Suprapubic skin (tissue), 4 donors: ENCODE measurements around the gene MYCBP. TPM values are rescaled to one million over a fixed set of nuclear protein-coding genes. Genes with fewer than 3 reads are reported as not detected.

Experiments
- DNase-seq, 2 donors: peaks; one replicate each; pipeline ENCODE4 v3.0.0-alpha.2; 2019; ENCODE audit warnings: low spot score in 2 of 2
- H3K27ac ChIP-seq: fragments of 200-600 bp; sonication (generic); one replicate; pipeline ENCODE4 v1.5.1; 2019
- H3K27me3 ChIP-seq: fragments of 200-600 bp; sonication (generic); one replicate; pipeline ENCODE4 v1.5.1; 2019
- H3K36me3 ChIP-seq: fragments of 200-600 bp; sonication (generic); one replicate; pipeline ENCODE4 v1.5.1; 2019
- H3K4me1 ChIP-seq: fragments of 200-600 bp; sonication (generic); one replicate; pipeline ENCODE4 v1.5.1; 2019
- H3K4me3 ChIP-seq: fragments of 200-600 bp; sonication (generic); one replicate; pipeline ENCODE4 v1.5.1; 2019; ENCODE audit warnings: mild to moderate bottlenecking
- H3K9me3 ChIP-seq: fragments of 200-600 bp; sonication (generic); one replicate; pipeline ENCODE4 v1.5.1; 2019
- CTCF ChIP-seq, 2 donors: fragments of 200-600 bp in 1 of 2; fragments of 450-650 bp in 1 of 2; sonication (generic) in 1 of 2; IDR thresholded peaks; one replicate each; pipeline ENCODE4 v1.5.1; 2016 to 2019; ENCODE audit warnings: antibody characterized with exemption in 2 of 2, mild to moderate bottlenecking in 1 of 2, moderate library complexity in 1 of 2
- EP300 ChIP-seq: sonication (generic); formaldehyde crosslinking; IDR thresholded peaks from one replicate; pipeline ENCODE4 v1.6.1; 2017; ENCODE audit warnings: antibody characterized with exemption
- POLR2A ChIP-seq, 2 donors: fragments of 450-650 bp; IDR thresholded peaks; one replicate each; pipeline ENCODE4 v1.6.1; 2017; ENCODE audit warnings: antibody characterized with exemption in 2 of 2, mild to moderate bottlenecking in 2 of 2, moderate library complexity in 2 of 2
- POLR2AphosphoS5 ChIP-seq, 3 donors: sonication (generic); formaldehyde crosslinking; IDR thresholded peaks; one replicate each; pipeline ENCODE4 v1.6.1; 2017; ENCODE audit warnings: antibody characterized with exemption in 3 of 3
- WGBS: methylation state at CpG from one replicate; pipeline ENCODE4 v1.1.5; 2018; 5-methylcytosine and 5-hydroxymethylcytosine counted together
- total RNA-seq, 4 donors: library from RNA; depleted of rRNA; stranded (reverse); fragments of >200 nt; gene quantifications; one replicate each; pipeline ENCODE4 v1.1.0, GENCODE V29; 2016

MYCBP gene
- total RNA-seq, 4 donors from 2014 or later = 6.9 to 21.2 (median 19.7) TPM

GRCh38 chr1:38812981-38813380 is 60.2 kb downstream of the MYCBP start:
- Histone ChIP-seq H3K9me3 (no peaks in the 10 kb centered on the region), H3K4me1 (peaks cover 12% of the 10 kb centered on the region), H3K27ac (no peak overlapping the region), H3K27me3 (peaks cover 69% of the 10 kb centered on the region), H3K36me3 (no peaks in the 10 kb centered on the region), H3K4me3 (no peak overlapping the region)
- WGBS = 70% methylated on average over 5 of the region's 5 CpGs
- TF ChIP-seq EP300 = no peak
- TF ChIP-seq POLR2A (IDR thresholded peaks at IDR 0.05) = no peak
- TF ChIP-seq POLR2AphosphoS5 (IDR thresholded peaks at IDR 0.05) = no peak
- TF ChIP-seq CTCF (IDR thresholded peaks at IDR 0.05) = no peak
- no peak for DNase-seq

Other genes with a start within 250 kb of the MYCBP start
- gene RRAGC, start 13.6 kb downstream of the MYCBP start, total RNA-seq = 10 to 100 TPM; 18.3 to 25.3 (median 20.4) TPM
- 1 to 10 TPM in 1 of 4 donors, not detected in 3; 1.1 TPM for gene GJA9, start 8.2 kb upstream of the MYCBP start, total RNA-seq
- 10 to 100 TPM in 3 of 4 donors, 1 to 10 TPM in 1; 5.9 to 26.6 (median 10.8) TPM for gene RHBDL2, start 68.5 kb upstream of the MYCBP start, total RNA-seq
- 10 to 100 TPM; 26.1 to 34.7 (median 30.4) TPM for gene AKIRIN1, start 117.9 kb upstream of the MYCBP start, total RNA-seq
- gene NDUFS5, start 153.0 kb upstream of the MYCBP start, total RNA-seq = 100 to 1,000 TPM; 314 to 371 (median 352) TPM